HUDEP-2 (cell line): ENCODE measurements around the gene CYP2W1.
"Not testable (repeated sequence)": the region's sequence is repeated elsewhere in the genome, so short reads cannot be mapped to it uniquely, and the experiment has no call there.

Source experiments
- DNase-seq, 76 experiments: peaks; one replicate each; lab custom pipeline; 2025; ENCODE audit not compliant: unreplicated experiment in 76 of 76; lab: John Stamatoyannopoulos, UW

Gene CYP2W1

DNA sequence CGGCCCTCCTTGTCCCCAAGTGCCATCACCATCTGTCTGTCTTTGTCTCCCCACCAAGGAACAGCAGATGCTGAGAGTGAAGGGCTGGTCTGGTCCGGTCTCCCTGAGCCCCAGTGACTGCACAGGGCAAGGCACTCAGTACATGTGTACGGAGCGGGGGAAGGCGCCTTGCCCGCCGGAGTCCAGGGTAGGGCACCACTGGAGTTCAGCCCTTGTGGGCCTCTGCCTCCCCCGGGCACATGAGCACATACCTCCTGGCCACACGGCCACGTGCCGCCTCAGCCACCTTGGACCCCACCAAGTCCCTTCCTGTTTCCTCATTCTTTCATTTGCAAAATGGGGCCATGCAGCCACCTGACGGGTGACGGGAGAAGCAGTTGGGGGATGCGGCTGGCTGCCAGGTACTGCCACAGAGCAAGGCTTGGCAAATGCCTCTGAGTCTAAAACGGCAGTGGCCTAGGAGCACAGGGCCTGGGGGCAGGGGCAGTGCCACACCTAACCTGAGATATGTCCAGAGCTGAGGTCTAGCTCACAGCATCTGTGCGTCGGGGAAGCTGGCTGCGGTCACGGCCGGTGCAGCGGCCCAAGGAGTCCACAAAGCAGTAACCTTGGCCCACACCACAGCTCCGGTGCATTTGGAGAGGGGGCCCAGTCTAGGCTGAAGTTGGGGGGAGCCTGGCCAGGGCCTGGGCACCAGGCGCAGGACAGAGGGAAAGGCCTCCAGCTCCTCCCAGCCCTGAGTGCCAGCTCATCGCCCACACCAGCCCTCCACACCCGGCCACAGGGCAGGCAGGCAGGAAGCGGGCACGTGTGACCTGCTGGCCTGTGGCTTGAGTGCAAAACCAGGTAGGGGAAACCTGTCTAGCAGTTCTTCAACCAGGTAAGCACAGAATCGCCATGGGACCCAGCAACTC is 33.7 kb upstream of the CYP2W1 start:
- no peak for DNase-seq

DNA sequence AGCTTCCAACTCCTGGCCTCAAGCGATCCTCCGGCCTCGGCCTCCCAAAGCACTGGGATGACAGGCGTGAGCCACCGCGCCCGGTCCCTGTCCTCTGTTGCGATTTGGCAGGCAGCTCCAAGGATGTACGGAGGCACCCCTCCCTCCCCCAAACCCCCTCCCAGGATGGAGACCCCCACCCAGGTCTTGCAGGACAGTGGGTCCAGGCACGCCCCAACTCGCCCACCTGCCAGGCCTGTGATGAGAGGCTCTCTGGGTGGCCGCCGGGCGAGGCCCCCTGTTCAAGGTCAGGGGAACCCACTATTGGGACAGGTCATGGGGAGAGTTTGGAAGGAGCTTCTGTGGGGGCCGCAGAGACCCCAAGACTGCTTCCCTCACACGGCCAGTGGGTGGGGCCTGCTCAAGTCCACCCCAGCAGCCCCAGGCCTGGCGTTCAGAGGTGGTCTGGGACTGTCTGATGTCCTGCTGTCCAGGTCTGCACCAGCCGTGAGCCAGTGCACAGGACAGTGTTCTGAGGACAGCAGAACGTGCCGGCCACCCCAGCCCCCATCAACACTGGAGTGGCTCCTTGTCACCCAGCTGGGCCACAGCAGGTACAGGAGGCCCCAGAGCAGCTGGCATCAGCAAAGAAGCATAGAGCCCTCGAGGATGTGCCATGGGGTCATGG is 31.0 kb upstream of the CYP2W1 start:
- no peak for DNase-seq

DNA sequence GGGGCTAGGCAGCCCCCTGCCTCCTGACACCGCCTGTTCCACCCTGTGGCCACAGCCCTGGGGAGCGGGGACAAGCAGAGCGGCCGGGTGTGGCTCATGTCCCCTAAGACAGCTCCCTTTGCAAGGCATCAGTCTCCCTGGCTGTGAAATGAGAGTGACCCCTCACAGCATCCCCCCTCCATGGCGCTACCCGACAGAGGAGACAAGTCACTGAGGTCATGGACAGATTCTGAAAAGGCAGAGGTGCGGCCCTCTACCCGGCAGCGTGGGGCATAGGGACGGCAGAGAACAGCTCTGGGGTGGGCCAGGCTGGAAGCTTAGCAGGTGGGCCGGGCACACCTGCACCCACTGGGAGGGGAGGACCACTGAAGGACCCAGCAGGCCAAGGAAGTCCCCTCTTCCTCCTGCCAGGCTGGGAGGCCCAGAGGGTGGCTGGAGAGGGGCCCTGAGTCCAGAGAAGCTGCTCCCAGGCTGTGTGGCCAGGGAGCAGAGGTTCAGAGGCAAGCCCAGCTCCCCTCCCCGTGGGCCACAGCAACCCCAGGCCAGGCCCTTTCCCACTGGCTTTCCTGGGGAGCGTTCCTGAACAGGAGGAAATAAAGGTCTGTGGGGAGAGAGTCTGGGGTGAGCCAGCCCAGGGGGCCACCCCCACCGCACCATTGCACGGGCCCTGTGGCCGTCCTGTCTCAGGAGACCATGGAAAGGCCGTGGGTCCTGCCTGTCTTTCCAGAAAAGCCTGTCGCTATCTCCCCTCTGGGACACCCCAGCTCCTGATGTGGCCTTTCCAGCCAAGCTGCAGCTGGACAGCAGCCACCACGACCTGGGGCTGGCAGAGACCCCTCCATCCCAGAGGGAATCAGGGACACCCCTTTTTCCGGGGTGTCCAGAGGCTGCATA is 30.2 kb upstream of the CYP2W1 start:
- DNase-seq = no peak

DNA sequence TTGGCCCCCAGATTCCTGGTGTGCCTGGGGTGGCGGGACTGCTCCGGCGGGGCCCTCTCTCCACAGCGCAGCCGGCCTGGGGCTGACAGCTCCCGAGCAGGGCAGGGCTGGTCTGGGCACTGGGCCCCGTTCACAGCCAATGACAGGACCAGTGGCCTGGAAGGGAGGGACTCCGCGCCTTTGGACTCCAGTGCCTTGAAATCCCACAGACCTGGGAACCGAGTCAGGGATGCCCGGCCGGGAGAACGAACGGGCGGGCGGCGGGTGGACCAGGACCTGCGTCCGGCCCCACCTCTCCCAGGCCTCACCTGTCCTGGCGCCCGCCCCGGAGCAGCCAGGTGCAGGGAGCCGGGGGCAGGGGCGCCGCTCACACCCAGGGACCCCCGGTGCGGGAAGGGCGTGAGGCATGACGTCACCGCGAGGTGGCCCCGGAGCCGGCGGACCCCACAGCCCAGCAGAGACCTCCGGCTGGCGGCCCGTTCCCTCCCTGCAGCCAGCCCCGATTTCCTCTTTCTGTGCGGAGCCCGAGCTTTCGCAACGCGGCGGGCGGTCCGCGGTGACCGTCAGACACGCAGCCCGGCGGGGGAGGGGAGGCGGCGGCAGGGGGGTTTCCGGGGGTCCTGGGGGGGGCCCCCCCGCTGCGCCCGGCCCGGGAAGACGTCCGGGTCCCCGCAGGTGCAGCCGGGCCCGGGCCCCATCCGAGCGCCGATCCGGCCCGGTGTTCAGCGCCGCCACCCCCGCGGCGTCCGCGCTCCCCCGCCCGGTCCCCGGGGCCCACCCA is 29.2 kb upstream of the CYP2W1 start:
- DNase-seq = no peak

DNA sequence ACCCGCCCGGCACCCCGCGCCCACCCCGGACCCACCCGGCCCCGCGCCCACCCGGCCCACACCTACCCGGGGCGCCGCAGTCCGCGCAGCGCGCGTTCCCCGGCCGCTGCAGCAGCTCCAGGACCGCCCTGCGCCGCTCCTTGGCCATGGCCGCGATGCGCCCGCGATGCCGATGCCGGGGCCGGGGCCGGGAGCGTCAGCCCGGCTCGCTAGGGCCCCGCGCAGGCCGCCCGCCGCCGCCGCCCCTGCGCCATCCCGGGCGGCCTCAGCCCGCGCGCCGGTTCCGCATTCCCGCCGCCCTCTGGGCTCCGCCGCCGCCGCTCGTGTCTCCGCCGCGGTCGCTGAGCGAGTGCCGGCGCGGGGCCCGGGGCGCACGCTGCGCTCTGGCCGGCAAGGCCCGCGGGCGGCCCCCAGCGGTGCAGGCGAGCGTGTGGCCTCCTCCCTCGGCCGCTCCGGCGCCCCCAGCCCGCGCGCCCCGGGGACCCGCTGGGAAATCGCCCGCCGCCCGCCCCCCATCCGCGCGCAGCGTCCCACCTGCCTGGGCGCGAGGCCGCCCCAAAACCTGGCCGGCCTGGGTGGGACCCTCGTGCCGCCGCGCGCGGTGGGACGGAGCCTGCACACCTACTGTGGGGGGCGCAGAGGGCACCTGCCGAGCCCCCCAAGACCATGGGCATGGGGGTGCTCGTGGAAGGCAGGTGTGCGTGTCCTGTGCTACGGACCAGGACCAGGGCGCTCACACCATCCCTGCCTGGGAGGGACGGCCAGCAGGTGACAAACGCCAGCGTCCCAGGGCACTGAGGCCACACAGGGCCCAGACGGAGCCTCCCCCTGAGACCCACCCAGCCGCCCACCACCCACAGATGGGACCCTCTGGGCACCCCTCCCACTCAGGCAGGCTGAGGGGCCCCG is 28.4 kb upstream of the CYP2W1 start, which contains the start of gene ADAP1:
Gene ADAP1 (minus strand): TSS at position 351 of the 909 bp plus-strand sequence. CDS start 203 bp downstream, at position 148.
- peak in 19 of 76 experiments; percentile 7 to 62 (median 29) for DNase-seq

DNA sequence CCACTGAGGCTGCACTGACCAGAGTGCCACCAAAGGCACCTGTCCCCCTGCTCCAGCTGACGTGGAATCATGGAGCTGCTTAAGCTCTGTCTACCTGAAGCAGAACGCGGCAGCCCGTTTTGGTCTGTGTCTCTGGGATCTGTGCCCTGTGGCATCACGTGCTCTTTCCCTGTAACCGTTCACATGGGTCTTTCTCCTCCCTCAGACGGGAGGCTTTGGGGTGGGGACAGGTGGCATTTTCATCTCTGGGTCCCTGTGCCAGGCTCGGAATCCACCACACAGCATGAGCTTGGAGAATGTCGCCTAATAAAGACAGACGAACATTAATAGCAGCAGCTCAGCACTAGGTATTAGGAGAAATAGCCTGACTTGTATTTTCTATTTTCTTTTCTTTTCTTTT is 26.9 kb upstream of the CYP2W1 start:
- DNase-seq = no peak

DNA sequence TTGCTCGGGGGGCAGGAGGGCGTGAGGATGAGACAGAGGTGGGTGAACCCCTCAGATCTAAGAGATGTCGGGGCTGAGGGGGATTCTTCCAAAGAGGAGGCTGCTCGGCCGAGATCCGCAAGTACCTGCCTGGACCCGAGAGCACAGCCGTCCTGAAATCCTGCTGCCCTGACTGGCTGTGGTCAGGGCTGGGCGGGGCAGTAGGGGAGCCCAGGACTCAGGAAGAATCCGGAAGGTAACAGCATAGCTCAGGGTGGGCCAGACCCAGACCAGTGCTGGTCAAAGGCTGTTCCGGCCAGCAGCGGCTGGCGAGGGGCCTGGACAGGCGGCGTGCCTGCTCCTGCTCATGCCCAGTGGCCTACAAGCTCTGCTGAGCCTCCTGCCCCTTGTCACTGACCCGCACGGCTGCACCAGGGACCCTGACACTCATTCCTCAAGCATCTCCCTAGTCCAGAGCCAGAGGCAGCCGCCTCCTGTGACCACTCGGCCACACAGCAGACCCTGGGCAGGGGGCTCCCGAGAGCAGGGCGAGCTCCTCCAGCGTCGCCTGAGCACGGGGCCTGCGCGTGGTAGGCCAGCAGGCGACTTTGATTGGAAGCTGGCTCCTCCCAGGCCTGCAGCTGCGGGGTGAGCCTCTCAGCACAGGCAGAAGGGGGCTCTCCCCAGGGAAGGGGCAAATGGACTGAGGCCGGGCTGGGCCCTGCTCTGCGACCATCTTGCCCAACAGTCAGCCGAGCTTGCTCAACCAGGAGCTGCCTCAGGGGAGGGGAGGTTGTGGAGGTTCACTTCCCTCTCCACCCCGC is 25.4 kb upstream of the CYP2W1 start:
- no peak for DNase-seq

DNA sequence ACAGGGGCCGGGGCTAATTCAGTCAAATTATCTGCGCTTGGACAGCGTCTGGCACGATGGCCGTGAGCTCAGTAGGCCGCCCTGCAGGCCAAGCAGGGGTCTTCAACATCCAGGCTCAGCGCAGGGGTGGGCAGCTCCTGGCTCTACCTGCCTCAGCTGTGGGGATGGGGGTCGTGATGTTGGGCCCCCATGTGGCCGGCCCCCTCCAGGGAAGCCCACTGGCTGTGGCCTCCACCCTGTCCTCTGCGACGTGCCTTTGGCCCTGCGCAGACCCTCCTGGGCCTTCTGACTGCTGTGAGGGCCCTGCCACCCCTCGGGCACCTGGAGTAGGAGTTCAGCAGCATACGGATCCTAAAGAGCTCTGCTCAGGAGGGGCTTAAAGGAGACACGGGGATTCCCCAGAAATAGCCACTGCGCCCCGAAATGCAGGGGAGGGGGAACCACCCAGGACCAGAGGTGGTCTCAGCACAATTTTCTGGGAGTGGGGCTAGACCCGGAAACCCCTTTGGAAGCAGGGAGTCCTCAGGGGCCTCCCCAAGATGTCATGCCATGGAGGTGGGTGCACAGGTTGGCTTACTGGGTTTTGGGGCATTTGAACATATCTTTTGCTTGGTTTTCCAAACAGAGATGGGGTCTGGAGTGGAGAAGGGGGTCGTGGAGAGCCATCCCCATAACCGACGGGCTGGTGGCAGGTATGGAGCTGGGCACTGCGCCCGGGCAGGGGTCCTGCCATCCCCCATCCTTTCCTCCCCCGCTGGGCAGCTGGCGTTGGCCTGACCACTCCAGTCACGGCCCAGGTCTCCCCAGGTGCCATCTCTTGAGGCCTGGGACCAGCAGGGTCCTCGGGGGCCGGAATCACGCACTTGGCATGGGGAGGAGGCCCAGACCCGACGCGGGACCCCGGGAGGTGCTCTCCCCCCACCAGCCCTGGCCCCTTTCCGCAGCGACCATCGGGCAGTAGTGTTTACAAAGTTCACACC is 24.5 kb upstream of the CYP2W1 start:
- DNase-seq = no peak

DNA sequence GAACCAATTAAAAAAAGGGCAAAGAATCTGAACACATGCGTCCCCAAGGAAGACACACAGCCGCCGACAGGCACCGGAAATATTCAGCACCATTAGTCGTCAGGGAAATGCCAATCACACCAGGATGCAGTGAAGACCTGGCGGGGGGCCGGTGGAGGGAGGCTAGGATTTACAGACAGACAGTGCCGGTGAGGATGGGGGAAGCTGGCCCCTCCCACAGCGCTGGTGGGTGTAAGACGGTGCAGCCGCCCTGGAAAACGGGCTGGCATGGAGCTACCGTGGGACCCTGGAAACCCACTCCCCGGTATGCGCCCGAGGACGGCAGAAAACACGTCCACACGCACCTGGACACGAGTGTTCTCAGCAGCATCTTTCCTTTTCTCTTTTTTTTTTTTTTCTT is 23.7 kb upstream of the CYP2W1 start:
- no peak for DNase-seq

DNA sequence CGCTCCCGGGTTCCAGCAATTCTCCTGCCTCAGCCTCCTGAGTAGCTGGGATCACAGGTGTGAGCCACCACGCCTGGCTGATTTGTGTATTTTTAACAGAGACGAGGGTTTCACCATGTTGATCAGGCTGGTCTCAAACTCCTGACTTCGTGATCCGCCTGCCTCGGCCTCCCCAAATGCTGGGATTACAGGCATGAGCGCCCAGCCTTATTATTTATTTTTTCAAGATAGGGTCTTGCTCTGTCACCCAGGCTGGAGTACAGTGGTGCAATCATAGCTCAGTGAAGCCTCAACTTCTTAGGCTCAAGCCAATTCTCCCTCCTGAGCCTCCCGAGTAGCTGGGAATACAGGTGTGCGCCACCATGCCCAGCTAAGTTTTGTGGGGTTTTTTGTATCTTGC is 23.2 kb upstream of the CYP2W1 start:
- DNase-seq = not testable (repeated sequence)

DNA sequence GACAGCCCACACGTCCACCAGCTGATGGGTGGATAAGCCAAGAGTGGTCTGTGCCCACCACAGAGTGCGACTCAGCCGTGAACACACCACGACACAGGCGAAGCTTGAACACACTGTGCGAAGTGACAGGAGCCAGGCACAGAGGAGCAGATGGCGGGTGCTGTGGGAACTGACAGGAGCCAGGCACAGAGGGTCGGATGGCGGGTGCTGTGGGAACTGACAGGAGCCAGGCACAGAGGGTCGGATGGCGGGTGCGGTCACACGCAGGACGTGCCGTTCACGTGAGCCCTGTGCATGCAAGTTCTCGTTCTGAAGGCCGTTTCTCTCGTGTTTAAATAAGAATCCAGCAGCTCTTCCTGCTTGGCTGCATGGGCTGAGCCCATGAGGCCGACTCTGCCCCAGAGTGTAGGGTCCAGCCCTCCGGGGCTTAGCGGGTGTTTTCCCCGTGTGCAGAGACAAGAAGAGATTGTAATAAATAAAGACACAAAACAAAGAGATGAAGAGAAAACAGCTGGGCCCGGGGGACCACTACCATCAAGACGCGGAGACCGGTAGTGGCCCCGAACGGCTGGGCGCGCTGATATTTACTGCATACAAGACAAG is 22.6 kb upstream of the CYP2W1 start:
- no peak for DNase-seq

DNA sequence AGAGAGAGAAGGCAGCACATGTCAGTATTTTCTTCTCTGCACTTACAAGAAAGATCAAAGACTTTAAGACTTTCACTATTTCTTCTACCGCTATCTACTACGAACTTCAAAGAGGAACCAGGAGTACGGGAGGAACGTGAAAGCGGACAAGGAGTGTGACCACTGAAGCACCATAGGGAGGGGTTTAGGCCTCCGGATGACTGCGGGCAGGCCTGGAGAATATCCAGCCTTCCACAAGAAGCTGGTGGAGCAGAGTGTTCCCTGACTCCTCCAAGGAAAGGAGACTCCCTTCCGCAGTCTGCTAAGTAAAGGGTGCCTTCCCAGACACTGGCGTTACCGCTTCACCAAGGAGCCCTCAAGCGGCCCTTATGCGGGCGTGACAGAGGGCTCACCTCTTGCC is 22.0 kb upstream of the CYP2W1 start:
- not testable (repeated sequence) for DNase-seq

DNA sequence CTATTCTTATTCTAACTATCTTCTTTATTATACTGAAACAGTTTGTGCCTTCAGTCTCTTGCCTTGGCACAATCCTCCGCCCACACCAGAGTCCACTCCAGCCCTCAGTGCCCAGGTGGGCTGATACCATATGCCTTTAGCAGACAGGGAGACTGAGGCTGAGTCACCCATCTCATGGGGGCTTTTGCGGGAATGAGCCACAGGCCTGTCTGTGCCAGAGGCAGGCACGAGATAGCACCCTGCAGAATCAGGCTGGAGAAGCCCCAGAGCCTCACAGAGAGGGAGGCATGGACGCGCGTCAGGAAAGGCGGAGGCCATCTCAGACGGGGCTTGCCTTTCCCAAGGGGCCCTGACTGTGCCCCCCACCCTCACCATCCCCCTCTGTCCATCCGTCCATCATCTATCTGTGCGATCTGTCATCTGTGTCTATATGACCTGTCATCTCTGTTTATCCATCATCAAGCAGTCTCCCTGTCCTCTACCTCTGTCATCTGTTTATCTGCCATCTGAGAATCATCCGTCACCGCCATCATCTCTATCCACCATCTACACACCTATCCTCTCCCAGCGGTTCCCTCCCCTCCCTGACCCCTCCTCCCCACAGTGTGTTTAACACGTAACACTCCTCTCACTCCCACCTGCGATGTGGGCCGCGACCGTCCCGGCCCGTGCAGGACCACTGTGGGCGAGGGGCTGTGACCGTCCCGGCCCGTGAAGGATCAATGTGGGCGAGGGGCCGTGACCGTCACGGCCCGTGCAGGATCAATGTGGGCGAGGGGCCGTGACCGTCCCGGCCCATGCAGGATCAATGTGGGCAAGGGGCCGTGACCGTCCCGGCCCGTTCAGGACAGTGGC is 21.2 kb upstream of the CYP2W1 start:
- no peak for DNase-seq

DNA sequence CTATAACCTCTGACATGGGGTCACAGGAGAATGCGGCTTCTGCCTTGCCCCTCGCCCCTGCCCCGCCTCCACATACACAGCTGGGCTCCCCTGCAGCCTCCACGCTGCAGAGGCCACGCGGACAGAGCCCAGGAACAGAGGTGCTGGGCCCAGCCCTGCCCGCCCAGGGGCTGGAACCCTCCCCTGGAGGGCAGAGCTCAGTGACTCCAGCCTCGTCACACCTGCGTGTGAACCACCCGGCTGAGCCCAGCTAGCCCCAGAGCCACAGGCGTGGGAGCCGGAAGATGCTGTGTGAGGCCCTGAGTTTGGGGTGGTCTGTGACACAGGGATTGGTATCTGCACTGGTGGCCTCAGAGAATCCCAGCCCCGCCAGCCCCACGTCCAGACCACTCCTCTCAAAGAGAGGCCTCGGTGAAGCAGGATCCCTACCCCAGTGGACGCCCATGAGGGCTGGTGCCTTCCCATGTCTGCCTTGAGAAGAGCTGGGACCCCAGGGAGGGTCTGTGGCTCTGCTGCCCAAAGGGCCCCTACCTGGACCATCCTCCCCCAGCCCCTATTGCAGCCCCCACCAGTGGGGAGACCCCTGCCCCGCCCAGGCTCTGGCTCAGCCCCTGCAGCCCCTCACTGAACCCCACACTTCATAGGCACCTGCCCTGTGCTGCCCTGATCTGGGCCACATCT is 20.4 kb upstream of the CYP2W1 start:
- no peak for DNase-seq
